Endothelial cell of umbilical vein (primary cell): ENCODE data around the gene TXNDC2. TPM values are rescaled to one million over a fixed set of nuclear protein-coding genes. Genes with fewer than 3 reads are reported as not detected.

Source experiments
- BruUV-seq: library from RNA; stranded (reverse); fragments of 400-500 nt; replicated peaks from 2 replicates; lab custom pipeline; 2021; lab: Mats Ljungman, UMichigan
- CTCF ChIA-PET: fragments of 300-600, 350-600 bp; sonication (Branson Sonifier 250); formaldehyde crosslinking; loops from one replicate; lab custom pipeline; 2021; ENCODE audit warnings: antibody characterized with exemption, inconsistent platforms; lab: Charles Lee
- POLR2A ChIA-PET: fragments of 300-600, 350-600 bp; sonication (Branson Sonifier 250); formaldehyde crosslinking; loops from one replicate; lab custom pipeline; 2021; ENCODE audit warnings: antibody characterized with exemption, inconsistent platforms; lab: Charles Lee
- DNase-seq: peaks from one replicate; pipeline ENCODE4 v3.0.0-alpha.2; 2011; ENCODE audit warnings: low read depth, low spot score
- FAIRE-seq: peaks from 2 replicates; lab custom pipeline; 2011; peaks lifted over from hg19 to GRCh38; lab: Jason Lieb, UNC
- H2AFZ ChIP-seq: 2 replicates; pipeline ENCODE4 v1.6.0; 2012; ENCODE audit warnings: low read depth, low read length, control low read depth, inconsistent platforms
- H3K27ac ChIP-seq: 2 replicates; pipeline ENCODE4 v1.5.1; 2011; ENCODE audit warnings: low read depth, mild to moderate bottlenecking, control low read depth, low read length, moderate library complexity; ENCODE audit not compliant: insufficient read depth
- H3K27me3 ChIP-seq, 2 experiments: 2 replicates each; pipeline versions ENCODE4 v1.6.0 to v1.6.1; 2011; ENCODE audit warnings: low read length in 2 of 2, mixed read lengths in 1 of 2; ENCODE audit not compliant: control insufficient read depth in 2 of 2, insufficient read depth in 2 of 2
- H3K36me3 ChIP-seq, 2 experiments: 2 replicates in 1 of 2; 3 replicates in 1 of 2; pipeline ENCODE4 v1.5.1; 2011; ENCODE audit warnings: low read length in 2 of 2, mild to moderate bottlenecking in 1 of 2, moderate library complexity in 1 of 2; ENCODE audit not compliant: control insufficient read depth in 2 of 2, insufficient read depth in 2 of 2; ENCODE audit errors: extremely low read depth in 1 of 2
- H3K4me1 ChIP-seq: 3 replicates; pipeline ENCODE4 v1.5.1; 2011; ENCODE audit warnings: mild to moderate bottlenecking, low read length; ENCODE audit not compliant: control insufficient read depth, insufficient read depth; ENCODE audit errors: extremely low read depth
- H3K4me2 ChIP-seq: 2 replicates; pipeline ENCODE4 v1.6.1; 2011; ENCODE audit warnings: low read length, control low read depth, mixed read lengths; ENCODE audit not compliant: insufficient read depth
- H3K4me3 ChIP-seq, 3 experiments: fragments of 200-600 bp in 1 of 3; sonication (generic), shearing (Covaris generic) in 1 of 3; replicated peaks in 1 of 3; 2 replicates each; pipeline ENCODE4 v1.5.1; 2011 to 2016; ENCODE audit warnings: control low read depth in 3 of 3, low read length in 3 of 3, mild to moderate bottlenecking in 2 of 3, inconsistent platforms in 1 of 3, low read depth in 1 of 3, moderate library complexity in 1 of 3; ENCODE audit not compliant: insufficient read depth in 1 of 3
- H3K79me2 ChIP-seq: 2 replicates; pipeline ENCODE4 v1.6.0; 2012; ENCODE audit warnings: low read length, inconsistent platforms; ENCODE audit not compliant: control insufficient read depth, insufficient read depth
- H3K9ac ChIP-seq: replicated peaks from 2 replicates; pipeline ENCODE3; 2011; ENCODE audit warnings: low read length, control low read depth; ENCODE audit not compliant: insufficient read depth; ENCODE audit errors: extremely low read depth
- H3K9me1 ChIP-seq: replicated peaks from 3 replicates; pipeline ENCODE4 v1.6.0; 2011; ENCODE audit warnings: mild to moderate bottlenecking, low read length; ENCODE audit not compliant: control insufficient read depth, insufficient read depth; ENCODE audit errors: extremely low read depth
- H3K9me3 ChIP-seq: replicated peaks from 2 replicates; pipeline ENCODE4 v1.5.1; 2012; ENCODE audit warnings: low read length, inconsistent platforms; ENCODE audit not compliant: control insufficient read depth, insufficient read depth
- H4K20me1 ChIP-seq: replicated peaks from 2 replicates; pipeline ENCODE3; 2011; ENCODE audit warnings: mild to moderate bottlenecking, low read length; ENCODE audit not compliant: control insufficient read depth, insufficient read depth; ENCODE audit errors: extremely low read depth
- EZH2 ChIP-seq: IDR thresholded peaks from 2 replicates; pipeline ENCODE4 v1.6.1; 2012; ENCODE audit warnings: borderline replicate concordance, low read depth, mild to moderate bottlenecking, moderate library complexity, low read length, inconsistent platforms; ENCODE audit not compliant: severe bottlenecking
- FOS ChIP-seq: IDR thresholded peaks from 2 replicates; pipeline ENCODE4 v1.6.1; 2011; ENCODE audit warnings: mild to moderate bottlenecking, low read length, moderate library complexity, borderline replicate concordance; ENCODE audit not compliant: insufficient read depth
- GATA2 ChIP-seq: IDR thresholded peaks from 2 replicates; pipeline ENCODE4 v1.7.0; 2011; ENCODE audit warnings: low read depth, mild to moderate bottlenecking, moderate library complexity, mixed read lengths, low read length; ENCODE audit not compliant: insufficient read length, insufficient read depth
- JUN ChIP-seq: IDR thresholded peaks from 2 replicates; pipeline ENCODE4 v1.6.1; 2011; ENCODE audit warnings: borderline replicate concordance, low read depth; ENCODE audit not compliant: insufficient read length, insufficient read depth
- MYC ChIP-seq: IDR thresholded peaks from one replicate; pipeline ENCODE4 v1.6.1; 2011; ENCODE audit warnings: mild to moderate bottlenecking, low read depth, low read length
- POLR2A ChIP-seq: IDR thresholded peaks from 2 replicates; pipeline ENCODE4 v1.6.1; 2012; ENCODE audit warnings: low read depth, mild to moderate bottlenecking, control low read depth, low read length
- POLR2AphosphoS5 ChIP-seq: IDR thresholded peaks from 2 replicates; pipeline ENCODE4 v1.6.1; 2012; ENCODE audit warnings: low read depth, mild to moderate bottlenecking, control low read depth, low read length, moderate library complexity; ENCODE audit not compliant: insufficient read depth
- dilution Hi-C: fragments of 300-500 bp; cut with MboI; formaldehyde crosslinking; loops from one replicate; pipeline ENCODE4 v1.15.0; 2019; ENCODE audit warnings: low sequenced_read_pairs; ENCODE audit not compliant: extremely low pct_ligation_motif_present
- intact Hi-C: fragments of 100-400 bp; cut with micrococcal nuclease; formaldehyde crosslinking; loops from one replicate; pipeline ENCODE4 v1.10.0; 2022
- polyA plus RNA-seq, 4 experiments: library from polyadenylated mRNA; depleted of rRNA in 3 of 4; stranded (reverse) in 3 of 4; unstranded in 1 of 4; fragments of >200 nt; gene quantifications; 2 replicates each; pipeline versions ENCODE4 v1.2.1 to v1.2.3, GENCODE V29; 2011 to 2012; ENCODE audit warnings: missing spikeins in 1 of 4
- total RNA-seq: library from RNA; stranded (reverse); gene quantifications from 2 replicates; pipeline ENCODE4 v1.2.3, GENCODE V29; 2021
- TF ChIP-seq, protein P1 (sequence below), 2 donors: IDR thresholded peaks; 1 replicate in 1 of 2; 2 replicates in 1 of 2; pipeline ENCODE4 v1.5.1; 2011; ENCODE audit warnings: low read length in 2 of 2, mild to moderate bottlenecking in 2 of 2, moderate library complexity in 2 of 2, control low read depth in 1 of 2, inconsistent platforms in 1 of 2, low read depth in 1 of 2; ENCODE audit not compliant: insufficient read depth in 1 of 2; ENCODE audit errors: extremely low read depth in 1 of 2
- TF ChIP-seq, protein P2 (sequence below): IDR thresholded peaks from 2 replicates; pipeline ENCODE4 v1.6.1; 2011; ENCODE audit not compliant: insufficient read depth, insufficient read length

The TXNDC2 gene
- total and polyA plus RNA-seq, 2 donors (not counting 3 experiments of a cell fraction or from before 2014, with no cell fraction given): 0.12 TPM; not detected in 1

DNA sequence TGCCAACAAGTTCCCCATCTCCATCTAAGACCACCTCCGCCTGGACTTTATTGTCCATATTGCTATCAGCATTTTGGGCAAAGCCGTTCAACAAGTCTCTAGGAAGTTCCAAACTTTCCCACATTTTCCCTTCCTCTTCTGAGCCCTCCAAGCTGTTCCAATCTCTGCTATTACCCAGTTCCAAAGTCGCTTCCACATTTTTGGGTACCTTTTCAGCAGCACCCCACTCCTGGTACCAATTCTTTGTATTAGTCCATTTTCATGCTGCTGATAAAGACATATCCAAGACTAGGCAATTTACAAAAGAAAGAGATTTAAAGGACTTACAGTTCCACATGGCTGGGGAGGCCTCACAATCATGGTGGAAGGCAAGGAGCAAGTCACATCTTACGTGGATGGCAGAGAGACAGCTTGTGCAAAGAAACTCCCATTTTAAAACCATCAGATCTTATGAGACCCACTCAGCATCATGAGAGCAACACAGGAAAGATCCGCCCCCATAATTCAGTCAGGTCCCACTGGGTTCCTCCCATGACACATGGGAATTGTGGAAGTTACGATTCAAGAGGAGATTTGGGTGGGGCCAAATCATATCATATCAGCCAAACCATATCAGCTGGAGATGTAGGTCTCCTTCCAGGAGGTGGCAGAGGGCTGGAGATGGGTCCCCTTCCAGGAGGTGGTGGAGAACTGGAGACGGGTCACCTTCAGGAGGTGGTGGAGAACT, 19.8 kb upstream of the TXNDC2 start:
- Histone ChIP-seq H3K36me3 (peaks cover 0 to 2% of the 10 kb centered on the region in 2 experiments), H3K27ac (no peak overlapping the region), H3K4me3 (no peak overlapping the region), H3K9me1 (no peaks in the 10 kb centered on the region), H3K4me1 (peaks cover 20% of the 10 kb centered on the region), H3K9me3 (no peaks in the 10 kb centered on the region), H2AFZ (no peak overlapping the region), H3K79me2 (no peaks in the 10 kb centered on the region), H3K4me2 (no peak overlapping the region), H3K9ac (no peak overlapping the region), H4K20me1 (no peaks in the 10 kb centered on the region), H3K27me3 (no peaks in the 10 kb centered on the region)
- TF ChIP-seq, protein P1, sequence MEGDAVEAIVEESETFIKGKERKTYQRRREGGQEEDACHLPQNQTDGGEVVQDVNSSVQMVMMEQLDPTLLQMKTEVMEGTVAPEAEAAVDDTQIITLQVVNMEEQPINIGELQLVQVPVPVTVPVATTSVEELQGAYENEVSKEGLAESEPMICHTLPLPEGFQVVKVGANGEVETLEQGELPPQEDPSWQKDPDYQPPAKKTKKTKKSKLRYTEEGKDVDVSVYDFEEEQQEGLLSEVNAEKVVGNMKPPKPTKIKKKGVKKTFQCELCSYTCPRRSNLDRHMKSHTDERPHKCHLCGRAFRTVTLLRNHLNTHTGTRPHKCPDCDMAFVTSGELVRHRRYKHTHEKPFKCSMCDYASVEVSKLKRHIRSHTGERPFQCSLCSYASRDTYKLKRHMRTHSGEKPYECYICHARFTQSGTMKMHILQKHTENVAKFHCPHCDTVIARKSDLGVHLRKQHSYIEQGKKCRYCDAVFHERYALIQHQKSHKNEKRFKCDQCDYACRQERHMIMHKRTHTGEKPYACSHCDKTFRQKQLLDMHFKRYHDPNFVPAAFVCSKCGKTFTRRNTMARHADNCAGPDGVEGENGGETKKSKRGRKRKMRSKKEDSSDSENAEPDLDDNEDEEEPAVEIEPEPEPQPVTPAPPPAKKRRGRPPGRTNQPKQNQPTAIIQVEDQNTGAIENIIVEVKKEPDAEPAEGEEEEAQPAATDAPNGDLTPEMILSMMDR (IDR thresholded peaks at IDR 0.05; ENCODE audit: extremely low read depth in 1 of 2, insufficient read depth in 1 of 2, low read depth in 1 of 2, low read length in 2 of 2): no peak
- TF ChIP-seq JUN: no peak
- TF ChIP-seq GATA2: no peak
- no peak for TF ChIP-seq POLR2A
- no peak for TF ChIP-seq EZH2
- TF ChIP-seq POLR2AphosphoS5: no peak
- TF ChIP-seq, protein P2, sequence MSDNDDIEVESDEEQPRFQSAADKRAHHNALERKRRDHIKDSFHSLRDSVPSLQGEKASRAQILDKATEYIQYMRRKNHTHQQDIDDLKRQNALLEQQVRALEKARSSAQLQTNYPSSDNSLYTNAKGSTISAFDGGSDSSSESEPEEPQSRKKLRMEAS: no peak
- TF ChIP-seq FOS: no peak
- no peak for TF ChIP-seq MYC
- dilution Hi-C loops (no loop called here), intact Hi-C loops (no loop called here)
- FAIRE-seq (no peak), DNase-seq (no peak)
- POLR2A ChIA-PET: no interaction called here
- CTCF ChIA-PET: no interaction called here
- no TSS peak for BruUV-seq
